ENCODE results near the gene SOST. TPM values are rescaled to one million over a fixed set of nuclear protein-coding genes. Genes with fewer than 3 reads are reported as not detected.

The SOST gene
- total RNA-seq, 1 donor: not detected

DNA sequence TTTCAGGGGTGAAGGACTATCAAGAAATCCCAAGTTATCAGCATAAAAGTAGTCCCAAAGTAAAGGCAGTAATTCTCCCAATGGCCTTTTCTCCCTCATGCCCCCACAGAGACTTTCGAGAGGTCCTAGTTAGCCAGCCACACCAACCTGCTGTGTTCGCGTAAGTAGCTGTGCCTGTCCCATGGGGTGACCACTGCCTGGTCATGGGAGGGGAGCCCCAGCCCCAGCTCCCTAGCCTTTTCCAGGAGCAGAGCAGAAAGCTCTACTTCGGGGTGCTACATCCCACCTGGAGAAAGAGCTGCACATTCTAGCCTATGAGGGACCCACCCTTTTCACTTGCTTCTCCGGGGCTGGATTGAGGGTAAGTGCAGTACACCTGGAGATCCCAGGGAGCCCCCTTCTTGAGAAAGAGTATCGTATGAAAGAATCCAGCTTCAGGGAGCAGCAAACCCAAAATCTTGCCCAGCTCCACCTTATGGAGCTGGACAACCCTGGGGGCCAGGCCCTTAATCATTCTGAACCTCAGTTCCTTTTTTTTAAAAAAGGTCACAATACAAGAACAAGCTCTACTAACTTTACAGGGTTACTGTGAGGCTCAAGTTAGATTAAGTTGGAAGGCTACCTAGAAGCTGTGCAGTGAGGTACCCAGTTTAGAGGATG, 8.6 kb upstream of the SOST start:
- H3K4me3 ChIP-seq (ENCODE audit: low read length): no peak overlapping the region
- no peaks in the 10 kb centered on the region for H3K9me3 ChIP-seq (ENCODE audit: low read depth, low read length)
- H3K27me3 ChIP-seq (ENCODE audit: insufficient read depth, low read length): no peaks in the 10 kb centered on the region
- peaks cover 66% of the 10 kb centered on the region for H3K4me1 ChIP-seq (ENCODE audit: insufficient read depth, low read length)

DNA sequence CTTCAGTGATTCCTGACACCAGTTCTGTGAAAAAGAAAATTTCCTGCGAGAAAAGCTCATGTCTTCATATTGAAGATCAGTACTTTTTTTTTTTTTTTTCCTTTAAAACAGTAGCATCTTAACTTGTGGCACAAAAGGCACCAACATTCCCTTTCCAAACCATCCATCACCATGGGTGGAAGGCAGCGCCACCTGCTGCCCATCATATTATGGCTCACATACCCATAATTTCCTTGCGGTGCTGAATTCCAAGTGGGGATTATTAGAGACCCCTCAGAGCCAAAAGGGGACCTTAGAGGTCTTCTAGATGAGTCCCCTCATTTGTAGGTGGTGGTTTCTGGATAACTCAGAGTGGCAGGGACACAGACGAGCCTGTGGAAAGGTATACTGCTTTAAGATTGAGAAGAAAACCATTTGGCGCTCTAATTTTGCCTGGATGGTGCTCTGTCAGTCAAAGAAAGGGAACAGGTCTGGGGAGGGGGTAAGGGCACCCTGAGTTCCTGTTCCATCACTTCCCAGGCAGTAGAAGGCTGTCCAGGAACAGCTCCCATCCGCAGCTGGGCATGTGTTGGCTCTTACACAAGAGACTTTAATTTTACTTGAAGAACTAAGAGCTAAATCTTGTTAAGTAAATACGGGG, 7.9 kb upstream of the SOST start:
- Histone ChIP-seq H3K4me3 (ENCODE audit: low read length) (no peak overlapping the region), H3K27me3 (ENCODE audit: insufficient read depth, low read length) (no peaks in the 10 kb centered on the region), H3K4me1 (ENCODE audit: insufficient read depth, low read length) (peaks cover 62% of the 10 kb centered on the region), H3K9me3 (ENCODE audit: low read depth, low read length) (no peaks in the 10 kb centered on the region)

DNA sequence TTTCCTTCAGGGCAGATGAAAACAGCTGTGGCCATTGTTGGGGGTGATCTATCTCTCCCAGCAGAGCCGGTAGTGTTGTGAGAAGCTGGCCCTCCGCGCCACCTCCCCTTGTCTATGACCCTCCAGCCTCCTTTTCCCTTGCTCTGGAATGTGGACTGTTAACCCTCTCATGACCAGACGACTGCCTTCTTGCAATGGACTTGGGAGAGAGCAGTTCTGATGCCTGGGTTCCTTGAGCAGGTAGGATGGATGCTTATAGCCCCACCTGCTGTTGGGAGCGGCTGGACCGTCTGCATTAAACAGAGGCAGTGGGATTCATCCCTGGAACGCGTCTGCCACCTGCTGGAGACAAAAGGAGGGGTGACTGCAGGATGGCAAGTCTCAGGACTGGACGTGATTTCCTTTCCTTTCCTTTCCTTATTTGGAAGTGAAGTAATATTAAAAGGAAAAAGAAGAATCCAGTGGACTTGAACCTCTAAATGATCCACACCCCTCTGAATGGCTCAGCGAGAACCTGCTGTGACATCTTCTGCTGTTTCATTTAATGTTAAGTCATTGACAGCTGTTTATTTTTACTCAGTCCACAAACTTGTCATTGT, 1.8 kb upstream of the SOST start:
- H3K27me3 ChIP-seq (ENCODE audit: insufficient read depth, low read length): peaks cover 18% of the 10 kb centered on the region
- no peak overlapping the region for H3K4me3 ChIP-seq (ENCODE audit: low read length)
- H3K4me1 ChIP-seq (ENCODE audit: insufficient read depth, low read length): peaks cover 20% of the 10 kb centered on the region
- no peaks in the 10 kb centered on the region for H3K9me3 ChIP-seq (ENCODE audit: low read depth, low read length)

DNA sequence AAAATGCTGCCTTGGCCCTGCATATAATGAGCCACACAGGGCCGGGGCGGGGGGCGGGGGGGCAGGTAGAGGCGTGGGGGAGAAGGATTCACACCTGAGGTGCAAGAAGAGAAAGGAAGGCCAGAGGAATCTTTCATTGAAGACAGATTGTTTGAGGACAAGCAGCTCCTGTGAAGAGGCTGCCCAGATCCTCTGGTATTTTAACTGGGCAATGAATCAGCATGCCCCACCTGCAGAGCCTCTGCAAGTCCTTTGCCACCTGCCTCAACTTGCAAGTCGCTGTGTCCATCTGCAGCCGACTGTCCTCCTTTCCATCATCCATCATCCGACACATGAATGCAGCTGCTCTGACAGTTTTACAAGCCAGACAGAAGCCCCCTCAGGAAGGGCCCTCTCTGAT, 1.2 kb upstream of the SOST start:
- Histone ChIP-seq H3K27me3 (ENCODE audit: insufficient read depth, low read length) (peaks cover 23% of the 10 kb centered on the region), H3K4me3 (ENCODE audit: low read length) (no peak overlapping the region), H3K9me3 (ENCODE audit: low read depth, low read length) (no peaks in the 10 kb centered on the region), H3K4me1 (ENCODE audit: insufficient read depth, low read length) (peaks cover 20% of the 10 kb centered on the region)

DNA sequence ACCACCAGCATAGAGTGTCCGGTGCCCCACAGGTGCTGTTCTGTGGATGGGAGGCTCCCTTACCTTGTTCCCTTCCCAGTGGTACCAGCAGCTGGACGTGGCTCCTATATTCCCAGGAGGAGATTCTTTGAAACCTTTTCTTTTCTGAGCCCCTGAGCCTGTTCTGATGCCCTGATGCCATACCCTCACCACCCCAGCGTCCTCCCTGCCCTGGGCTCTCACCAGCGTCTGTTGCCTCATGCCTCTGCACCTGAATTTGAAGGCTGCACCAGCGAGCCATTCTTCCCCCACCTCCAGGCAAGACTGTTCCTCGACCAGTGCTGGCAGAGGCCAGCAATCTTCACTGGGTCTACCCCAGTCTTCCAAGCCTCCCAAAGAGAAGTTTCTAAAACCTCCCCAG, 505 bp downstream of the SOST start:
- H3K4me1 ChIP-seq (ENCODE audit: insufficient read depth, low read length): peaks cover 20% of the 10 kb centered on the region
- no peak overlapping the region for H3K4me3 ChIP-seq (ENCODE audit: low read length)
- peaks cover 31% of the 10 kb centered on the region for H3K27me3 ChIP-seq (ENCODE audit: insufficient read depth, low read length)
- H3K9me3 ChIP-seq (ENCODE audit: low read depth, low read length): no peaks in the 10 kb centered on the region

DNA sequence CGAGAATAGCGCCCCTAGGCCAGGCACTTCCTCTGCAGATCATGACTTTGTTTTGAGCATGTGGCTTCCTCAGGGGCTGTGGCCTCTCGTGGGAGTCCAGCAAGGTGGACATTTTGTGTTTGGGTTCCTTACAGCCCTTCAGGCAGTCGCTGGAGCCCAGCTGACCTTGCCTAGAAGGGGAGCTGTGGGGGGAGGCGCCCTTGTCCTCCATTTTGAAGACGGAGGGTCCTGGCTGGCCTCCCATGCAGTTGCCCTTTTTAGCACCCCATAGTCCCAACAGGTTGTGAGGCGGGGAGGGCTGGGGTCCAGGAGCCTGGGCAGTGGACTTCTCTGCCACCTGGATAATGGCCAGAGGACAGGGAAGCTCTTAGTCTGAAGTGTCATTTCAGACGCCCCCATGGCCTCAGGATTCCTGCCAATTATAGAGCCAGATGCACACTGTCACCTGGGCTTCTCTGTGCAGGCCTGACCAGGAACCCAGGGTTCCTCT, 1.4 kb downstream of the SOST start:
- peaks cover 20% of the 10 kb centered on the region for H3K4me1 ChIP-seq (ENCODE audit: insufficient read depth, low read length)
- no peak overlapping the region for H3K4me3 ChIP-seq (ENCODE audit: low read length)
- peaks cover 31% of the 10 kb centered on the region for H3K27me3 ChIP-seq (ENCODE audit: insufficient read depth, low read length)
- no peaks in the 10 kb centered on the region for H3K9me3 ChIP-seq (ENCODE audit: low read depth, low read length)

DNA sequence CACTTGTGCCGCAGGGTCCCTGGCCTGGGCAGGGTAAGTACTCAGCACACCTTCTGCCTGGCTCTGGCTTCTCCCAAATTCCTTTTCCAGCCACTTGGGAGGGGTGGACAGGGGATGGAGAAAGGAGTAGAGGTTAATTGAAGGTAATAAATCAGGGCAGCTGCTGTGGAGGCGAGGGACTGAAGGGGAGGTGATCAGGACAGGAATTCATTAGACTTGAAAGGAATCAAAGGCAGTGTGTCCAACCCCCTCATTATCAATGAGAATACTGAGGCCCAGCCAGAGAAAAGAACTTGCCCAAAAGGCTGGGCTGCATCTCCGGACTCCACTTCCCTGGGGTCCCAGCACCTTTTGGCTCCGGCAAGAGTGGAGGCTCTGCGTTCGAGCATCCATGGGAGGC, 2.4 kb downstream of the SOST start:
- no peaks in the 10 kb centered on the region for H3K9me3 ChIP-seq (ENCODE audit: low read depth, low read length)
- no peak overlapping the region for H3K4me3 ChIP-seq (ENCODE audit: low read length)
- H3K4me1 ChIP-seq (ENCODE audit: insufficient read depth, low read length): peaks cover 20% of the 10 kb centered on the region
- H3K27me3 ChIP-seq (ENCODE audit: insufficient read depth, low read length): peaks cover 31% of the 10 kb centered on the region

DNA sequence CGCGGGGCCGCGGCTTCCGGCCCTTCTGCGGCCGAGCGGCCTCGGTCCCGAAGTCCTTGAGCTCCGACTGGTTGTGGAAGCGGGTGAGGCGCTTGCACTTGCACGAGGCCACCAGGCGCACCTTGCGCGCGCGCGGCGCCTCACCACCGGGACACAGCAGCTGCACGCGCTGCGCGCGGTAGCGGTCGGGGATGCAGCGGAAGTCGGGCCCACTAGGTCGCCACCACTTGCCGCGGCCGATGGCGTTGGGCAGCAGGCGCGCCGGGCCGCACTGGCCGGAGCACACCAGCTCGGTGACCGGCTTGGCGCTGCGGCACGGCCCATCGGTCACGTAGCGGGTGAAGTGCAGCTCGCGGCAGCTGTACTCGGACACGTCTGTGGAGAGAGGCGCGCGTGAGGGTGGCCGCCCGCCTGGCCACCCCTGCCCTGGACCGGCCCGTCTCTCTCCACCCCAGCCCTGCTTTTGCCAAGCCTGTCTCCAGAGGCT, 3.2 kb downstream of the SOST start:
- peaks cover 31% of the 10 kb centered on the region for H3K27me3 ChIP-seq (ENCODE audit: insufficient read depth, low read length)
- no peaks in the 10 kb centered on the region for H3K9me3 ChIP-seq (ENCODE audit: low read depth, low read length)
- H3K4me3 ChIP-seq (ENCODE audit: low read length): no peak overlapping the region
- H3K4me1 ChIP-seq (ENCODE audit: insufficient read depth, low read length): peaks cover 17% of the 10 kb centered on the region

DNA sequence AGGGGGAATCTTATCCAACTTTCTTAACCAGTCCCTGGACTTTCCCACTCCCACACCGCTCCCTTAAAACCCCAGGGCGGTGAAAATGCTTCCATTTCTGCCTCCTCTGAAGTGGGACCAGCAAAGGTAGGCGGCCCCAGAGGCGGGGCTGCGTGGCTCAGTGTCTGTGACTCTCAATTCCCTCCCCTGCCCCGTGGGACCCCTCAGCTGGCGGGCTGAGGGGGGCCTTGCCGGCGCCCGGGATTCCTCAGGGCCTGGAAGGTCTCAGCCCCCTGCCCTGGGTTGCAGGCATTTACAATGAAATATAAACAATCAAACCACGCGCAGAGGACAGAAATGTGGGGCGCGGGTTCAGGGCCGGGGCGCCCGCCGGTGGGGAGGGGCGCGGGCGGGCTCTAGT, 3.6 kb downstream of the SOST start:
- Histone ChIP-seq H3K4me3 (ENCODE audit: low read length) (no peak overlapping the region), H3K9me3 (ENCODE audit: low read depth, low read length) (no peaks in the 10 kb centered on the region), H3K4me1 (ENCODE audit: insufficient read depth, low read length) (peaks cover 19% of the 10 kb centered on the region), H3K27me3 (ENCODE audit: insufficient read depth, low read length) (peaks cover 31% of the 10 kb centered on the region)

DNA sequence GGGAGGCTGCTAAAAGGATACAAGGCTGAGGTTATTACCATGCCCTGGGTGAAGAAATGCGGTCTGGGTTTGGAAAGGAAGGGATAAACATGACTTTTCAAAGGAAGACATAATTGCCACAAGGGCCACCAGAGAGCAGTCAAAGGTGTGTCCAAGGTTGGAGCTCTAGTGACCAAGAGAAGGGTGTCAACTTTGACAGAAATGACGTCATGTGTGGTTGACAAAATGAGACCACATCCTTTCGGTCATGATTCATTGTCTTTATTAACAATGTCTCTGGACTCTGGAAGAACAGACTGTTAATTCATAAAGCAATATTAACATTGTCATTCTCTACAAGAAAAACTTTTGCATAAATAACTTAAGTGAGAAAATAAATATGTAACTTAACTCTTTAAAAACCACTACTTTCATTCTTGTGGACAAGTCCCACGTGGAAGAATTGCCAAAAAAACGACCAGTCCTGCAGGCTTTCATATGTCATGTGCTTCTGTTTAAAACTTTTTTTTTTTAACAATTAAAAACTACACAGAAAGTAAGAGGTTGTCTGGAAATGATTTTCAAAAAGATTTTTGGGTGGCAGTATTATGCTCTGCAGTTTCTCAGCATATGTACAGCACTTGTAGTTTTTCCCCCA, 5.0 kb downstream of the SOST start:
- Histone ChIP-seq H3K4me3 (ENCODE audit: low read length) (no peak overlapping the region), H3K4me1 (ENCODE audit: insufficient read depth, low read length) (peaks cover 22% of the 10 kb centered on the region), H3K27me3 (ENCODE audit: insufficient read depth, low read length) (peaks cover 31% of the 10 kb centered on the region), H3K9me3 (ENCODE audit: low read depth, low read length) (no peaks in the 10 kb centered on the region)

DNA sequence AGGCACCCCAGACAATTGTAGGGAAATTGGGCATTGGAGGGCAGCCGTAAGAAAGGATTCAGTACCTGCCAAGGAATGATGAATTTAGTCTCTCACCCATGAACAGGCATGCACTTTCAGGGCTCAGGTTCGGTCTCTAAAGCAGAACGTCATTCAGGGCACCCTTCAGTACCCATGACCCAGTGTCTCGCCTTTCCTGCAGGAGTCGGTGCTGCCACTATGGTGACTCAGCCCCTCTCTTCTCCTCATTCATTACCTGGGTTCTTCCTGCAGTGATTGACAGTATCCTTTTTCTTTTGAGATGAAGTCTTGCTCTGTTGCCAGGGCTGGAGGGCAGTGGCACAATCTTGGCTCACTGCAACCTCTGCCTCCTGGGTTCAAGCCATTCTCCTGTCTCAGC, 8.4 kb downstream of the SOST start:
- Histone ChIP-seq H3K4me1 (ENCODE audit: insufficient read depth, low read length) (peaks cover 21% of the 10 kb centered on the region), H3K9me3 (ENCODE audit: low read depth, low read length) (no peaks in the 10 kb centered on the region), H3K4me3 (ENCODE audit: low read length) (no peak overlapping the region), H3K27me3 (ENCODE audit: insufficient read depth, low read length) (peaks cover 16% of the 10 kb centered on the region)

DNA sequence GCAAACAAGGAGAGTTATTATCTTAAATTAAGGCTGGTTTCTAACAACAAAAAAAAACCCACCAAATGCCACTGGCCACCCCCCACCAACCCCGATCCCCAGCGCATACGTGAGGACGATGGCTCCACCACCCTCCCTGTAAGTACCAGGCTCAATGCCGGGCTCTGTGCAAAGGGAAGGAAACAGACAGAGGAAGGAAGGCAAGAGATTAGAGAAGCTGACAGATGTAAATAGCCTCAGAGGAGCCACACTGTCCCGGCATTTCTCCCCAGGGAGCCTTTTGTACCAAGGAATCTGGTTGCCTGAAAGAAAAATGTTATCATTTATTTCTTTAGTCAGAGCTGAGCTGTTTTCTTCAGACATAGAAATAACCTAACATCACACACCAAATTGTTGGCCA, 13.1 kb downstream of the SOST start:
- Histone ChIP-seq H3K4me1 (ENCODE audit: insufficient read depth, low read length) (peaks cover 11% of the 10 kb centered on the region), H3K9me3 (ENCODE audit: low read depth, low read length) (no peaks in the 10 kb centered on the region), H3K27me3 (ENCODE audit: insufficient read depth, low read length) (peaks cover 5% of the 10 kb centered on the region), H3K4me3 (ENCODE audit: low read length) (no peak overlapping the region)

DNA sequence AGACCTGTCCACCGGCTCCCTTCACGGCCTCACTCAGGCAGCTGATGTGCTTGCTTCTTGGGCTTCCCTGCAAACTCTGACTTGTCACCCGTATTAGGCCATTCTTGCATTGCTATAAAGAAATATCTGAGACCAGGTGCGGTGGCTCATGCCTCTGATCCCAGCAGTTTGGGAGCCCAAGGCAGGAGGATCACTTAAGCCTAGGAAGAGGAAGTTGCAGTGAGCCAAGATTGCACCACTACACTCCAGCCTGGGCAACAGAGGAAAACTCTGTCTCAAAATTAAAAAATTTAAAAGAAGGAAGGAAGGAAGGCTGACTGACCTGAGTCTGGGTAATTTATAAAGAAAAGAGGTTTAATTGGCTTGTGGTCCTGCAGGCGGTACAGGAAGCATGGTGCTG, 17.0 kb downstream of the SOST start:
- Histone ChIP-seq H3K4me1 (ENCODE audit: insufficient read depth, low read length) (peaks cover 6% of the 10 kb centered on the region), H3K4me3 (ENCODE audit: low read length) (no peak overlapping the region), H3K9me3 (ENCODE audit: low read depth, low read length) (no peaks in the 10 kb centered on the region), H3K27me3 (ENCODE audit: insufficient read depth, low read length) (peaks cover 5% of the 10 kb centered on the region)

DNA sequence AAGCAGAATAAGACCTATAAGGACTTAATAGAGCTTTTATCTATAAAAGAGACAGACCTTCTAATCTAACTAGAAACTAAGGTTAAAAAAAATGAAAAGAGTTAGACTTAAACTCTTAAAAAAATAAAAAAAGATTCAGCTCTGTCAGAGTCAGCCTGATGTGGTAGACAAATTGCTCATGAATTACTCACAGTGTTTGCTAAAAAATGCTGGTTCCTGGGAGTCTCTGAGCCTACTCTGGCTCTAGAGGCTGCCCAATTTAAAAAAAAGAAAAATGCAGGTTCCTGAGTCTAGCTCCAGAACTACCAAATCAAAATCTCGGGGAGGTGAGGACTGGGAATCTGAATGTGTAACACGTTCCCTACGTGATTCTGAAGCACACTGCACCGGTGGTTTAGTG, 18.1 kb downstream of the SOST start:
- no peaks in the 10 kb centered on the region for H3K27me3 ChIP-seq (ENCODE audit: insufficient read depth, low read length)
- no peak overlapping the region for H3K4me3 ChIP-seq (ENCODE audit: low read length)
- H3K4me1 ChIP-seq (ENCODE audit: insufficient read depth, low read length): peaks cover 1% of the 10 kb centered on the region
- no peaks in the 10 kb centered on the region for H3K9me3 ChIP-seq (ENCODE audit: low read depth, low read length)

DNA sequence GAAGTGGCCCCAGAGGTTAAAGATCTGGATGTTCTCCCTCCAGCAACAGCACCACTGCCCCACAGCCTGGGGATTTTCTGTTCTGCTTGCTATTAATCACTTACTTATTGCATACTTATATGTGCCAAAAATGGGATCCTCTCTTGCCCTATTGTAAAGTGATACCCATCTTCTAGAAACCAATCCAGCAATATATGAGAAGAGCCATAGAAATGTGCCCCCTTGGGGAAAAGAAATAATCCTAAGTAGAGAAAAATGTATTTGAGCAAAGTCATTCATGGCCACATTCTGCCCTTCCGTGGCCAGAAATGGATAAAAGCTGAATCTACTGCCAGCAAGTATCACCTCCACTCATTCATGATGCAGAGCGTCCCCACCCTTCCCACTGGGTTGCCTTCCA, 20.9 kb downstream of the SOST start:
- Histone ChIP-seq H3K4me1 (ENCODE audit: insufficient read depth, low read length) (no peaks in the 10 kb centered on the region), H3K4me3 (ENCODE audit: low read length) (no peak overlapping the region), H3K27me3 (ENCODE audit: insufficient read depth, low read length) (no peaks in the 10 kb centered on the region), H3K9me3 (ENCODE audit: low read depth, low read length) (no peaks in the 10 kb centered on the region)

Measured in mononuclear cell (primary cell).